WTC11 (cell line): ENCODE measurements around the gene ZFX. TPM values are rescaled to one million over a fixed set of nuclear protein-coding genes. Genes with fewer than 3 reads are reported as not detected.
A peak's percentile ranks its signal among the peaks of the same experiment; 100 is the strongest.

ENCODE experiments used
- ATAC-seq: fragments of 200-7000 bp; cut with Tn5 transposase; 2 replicates; pipeline ENCODE4 v1.10.0; 2021; ENCODE audit warnings: mild to moderate bottlenecking, moderate library complexity
- CTCF ChIA-PET: fragments of 300-600 bp; sonication (Branson Sonifier 250); formaldehyde crosslinking; loops from one replicate; lab custom pipeline; 2021; ENCODE audit warnings: antibody characterized with exemption; lab: Charles Lee
- POLR2A ChIA-PET: fragments of 350-600 bp; sonication (Branson Sonifier 250); formaldehyde crosslinking; loops from one replicate; lab custom pipeline; 2021; ENCODE audit warnings: antibody characterized with exemption; lab: Charles Lee
- DNase-seq: peaks from one replicate; pipeline ENCODE4 v3.0.0; 2021; ENCODE audit warnings: low spot score
- H3K27ac Mint-ChIP-seq: 2 replicates; pipeline ENCODE4 v1.8.0; 2021; ENCODE audit warnings: mixed read lengths
- H3K27me3 Mint-ChIP-seq: 2 replicates; pipeline ENCODE4 v1.8.0; 2021; ENCODE audit warnings: low read depth, mild to moderate bottlenecking, moderate library complexity, mixed read lengths
- H3K36me3 Mint-ChIP-seq: 2 replicates; pipeline ENCODE4 v1.8.0; 2021; ENCODE audit warnings: mixed read lengths
- H3K4me1 Mint-ChIP-seq: 2 replicates; pipeline ENCODE4 v1.8.0; 2022; ENCODE audit warnings: mixed read lengths
- H3K4me3 Mint-ChIP-seq: 2 replicates; pipeline ENCODE4 v1.8.0; 2021; ENCODE audit warnings: mild to moderate bottlenecking, moderate library complexity, mixed read lengths
- H3K9me3 Mint-ChIP-seq: 2 replicates; pipeline ENCODE4 v1.8.0; 2021; ENCODE audit warnings: mixed read lengths
- ATF2 ChIP-seq: sonication (generic); formaldehyde crosslinking; IDR thresholded peaks from 2 replicates; pipeline ENCODE4 v1.8.1; 2022; ENCODE audit warnings: low read depth, missing genetic modification reagents, borderline replicate concordance
- CDX4 ChIP-seq: fragments of 250-450 bp; sonication (Bioruptor Pico); IDR thresholded peaks from 2 replicates; pipeline ENCODE4 v1.9.0; 2021; ENCODE audit warnings: moderate library complexity, mild to moderate bottlenecking, inconsistent platforms, borderline replicate concordance
- CREB1 ChIP-seq: sonication (generic); formaldehyde crosslinking; IDR thresholded peaks from 2 replicates; pipeline ENCODE4 v1.8.0; 2023; ENCODE audit warnings: mild to moderate bottlenecking, missing genetic modification reagents
- ERG ChIP-seq: fragments of 250-450 bp; sonication (Bioruptor Pico); IDR thresholded peaks from 2 replicates; pipeline ENCODE4 v1.8.0; 2021; ENCODE audit warnings: mild to moderate bottlenecking
- FOXJ3 ChIP-seq: sonication (generic); formaldehyde crosslinking; IDR thresholded peaks from 2 replicates; pipeline ENCODE4 v1.9.0; 2021; ENCODE audit warnings: missing genetic modification reagents, mild to moderate bottlenecking, borderline replicate concordance
- GRHL2 ChIP-seq: fragments of 250-450 bp; sonication (Bioruptor Pico); IDR thresholded peaks from 2 replicates; pipeline ENCODE4 v1.8.0; 2022; ENCODE audit warnings: mild to moderate bottlenecking, moderate library complexity; ENCODE audit not compliant: insufficient replicate concordance, severe bottlenecking
- GTF2I ChIP-seq: fragments of 250-450 bp; sonication (Bioruptor Pico); conservative IDR thresholded peaks from 2 replicates; pipeline ENCODE4 v1.4.0; 2021; ENCODE audit warnings: mild to moderate bottlenecking
- HMGXB4 ChIP-seq: sonication (generic); formaldehyde crosslinking; IDR thresholded peaks from 2 replicates; pipeline ENCODE4 v1.8.1; 2023; ENCODE audit warnings: mild to moderate bottlenecking, moderate library complexity, missing genetic modification reagents
- KAT7 ChIP-seq: sonication (generic); formaldehyde crosslinking; IDR thresholded peaks from 2 replicates; pipeline ENCODE4 v1.8.1; 2023; ENCODE audit warnings: missing genetic modification reagents, mild to moderate bottlenecking, borderline replicate concordance
- MLX ChIP-seq: sonication (generic); formaldehyde crosslinking; IDR thresholded peaks from 2 replicates; pipeline ENCODE4 v1.8.1; 2023; ENCODE audit warnings: mild to moderate bottlenecking, missing genetic modification reagents, moderate library complexity
- RORB ChIP-seq: fragments of 250-450 bp; sonication (Bioruptor Pico); IDR thresholded peaks from 2 replicates; pipeline ENCODE4 v1.9.0; 2021; ENCODE audit warnings: mild to moderate bottlenecking
- SMAD3 ChIP-seq: sonication (generic); formaldehyde crosslinking; IDR thresholded peaks from 2 replicates; pipeline ENCODE4 v1.8.0; 2022; ENCODE audit warnings: missing genetic modification reagents, mild to moderate bottlenecking, borderline replicate concordance
- SMAD4 ChIP-seq: sonication (generic); formaldehyde crosslinking; IDR thresholded peaks from 2 replicates; pipeline ENCODE4 v1.8.0; 2022; ENCODE audit warnings: mild to moderate bottlenecking, missing genetic modification reagents
- TEAD1 ChIP-seq: sonication (generic); formaldehyde crosslinking; IDR thresholded peaks from 2 replicates; pipeline ENCODE4 v1.8.0; 2022; ENCODE audit warnings: mild to moderate bottlenecking, missing genetic modification reagents
- TEAD4 ChIP-seq: sonication (generic); formaldehyde crosslinking; IDR thresholded peaks from 2 replicates; pipeline ENCODE4 v1.8.0; 2022; ENCODE audit warnings: mild to moderate bottlenecking, missing genetic modification reagents
- TP53 ChIP-seq: sonication (generic); formaldehyde crosslinking; IDR thresholded peaks from 2 replicates; pipeline ENCODE4 v1.8.1; 2023; ENCODE audit warnings: mild to moderate bottlenecking, missing genetic modification reagents
- USF1 ChIP-seq: sonication (generic); formaldehyde crosslinking; IDR thresholded peaks from 2 replicates; pipeline ENCODE4 v1.8.0; 2022; ENCODE audit warnings: mild to moderate bottlenecking, missing genetic modification reagents
- USF2 ChIP-seq: sonication (generic); formaldehyde crosslinking; IDR thresholded peaks from 2 replicates; pipeline ENCODE4 v1.8.1; 2023; ENCODE audit warnings: mild to moderate bottlenecking, missing genetic modification reagents, moderate library complexity
- ZNF232 ChIP-seq: sonication (generic); formaldehyde crosslinking; IDR thresholded peaks from 2 replicates; pipeline ENCODE4 v1.8.0; 2022; ENCODE audit warnings: mild to moderate bottlenecking, missing genetic modification reagents
- ZNF317 ChIP-seq: sonication (generic); formaldehyde crosslinking; IDR thresholded peaks from 2 replicates; pipeline ENCODE4 v1.8.1; 2023; ENCODE audit warnings: low read depth, mild to moderate bottlenecking, moderate library complexity, missing genetic modification reagents, borderline replicate concordance
- ZNF512 ChIP-seq: sonication (generic); formaldehyde crosslinking; IDR thresholded peaks from 2 replicates; pipeline ENCODE4 v1.8.1; 2022; ENCODE audit warnings: missing genetic modification reagents, borderline replicate concordance
- ZNF532 ChIP-seq: fragments of 250-450 bp; sonication (Bioruptor Pico); IDR thresholded peaks from 2 replicates; pipeline ENCODE4 v1.9.0; 2021; ENCODE audit warnings: mild to moderate bottlenecking, borderline replicate concordance
- total RNA-seq: library from RNA; stranded (reverse); gene quantifications from 3 replicates; pipeline ENCODE4 v1.2.3, GENCODE V29; 2021

Gene ZFX
- total RNA-seq, 1 experiment from 2014 or later = 19.3 TPM

- TF ChIP-seq ATF2 (CRISPR knock-in tag) (no peak), USF2 (CRISPR knock-in tag) (no peak), RORB (CRISPR knock-in tag) (no peak), SMAD4 (CRISPR knock-in tag) (no peak), ZNF532 (no peak), SMAD3 (CRISPR knock-in tag) (no peak), USF1 (CRISPR knock-in tag) (no peak), ZNF232 (no peak)
- Mint-ChIP-seq H3K4me1 (peaks cover 26% of the 10 kb centered on the region), H3K27ac (peak overlapping the region; percentile 63; the same call in 1 of the 2 replicates), H3K4me3 (no peak overlapping the region), H3K9me3 (no peaks in the 10 kb centered on the region), H3K36me3 (peaks cover 12% of the 10 kb centered on the region), H3K27me3 (no peaks in the 10 kb centered on the region)
- ATAC-seq (no peak), DNase-seq (no peak)
- ChIA-PET CTCF (no interaction called here), POLR2A (no interaction called here)
These were observed 55.4 kb downstream of the ZFX start for GRCh38 chrX:24204958-24205357.

GRCh38 chrX:24207826-24208225 lies 58.3 kb downstream of the ZFX start:
- H3K36me3 Mint-ChIP-seq = peaks cover 24% of the 10 kb centered on the region
- no peak for TF ChIP-seq GRHL2
- TF ChIP-seq CREB1 (CRISPR knock-in tag) = no peak
- no peak for TF ChIP-seq TEAD1 (CRISPR knock-in tag)
- TF ChIP-seq ZNF512 (CRISPR knock-in tag) = no peak
- no peak for TF ChIP-seq FOXJ3
- no peak for TF ChIP-seq ZNF317 (CRISPR knock-in tag)
- TF ChIP-seq MLX = no peak
- TF ChIP-seq KAT7 = no peak
- TF ChIP-seq GTF2I = no peak
- TF ChIP-seq SMAD4 (CRISPR knock-in tag) = no peak
- no peak for TF ChIP-seq CDX4
- no peak for TF ChIP-seq TEAD4 (CRISPR knock-in tag)
- no peak for TF ChIP-seq ZNF232
- TF ChIP-seq HMGXB4 = no peak
- no peak for TF ChIP-seq ERG (CRISPR knock-in tag)
- TF ChIP-seq TP53 (CRISPR knock-in tag) = no peak

More at GRCh38 chrX:24207826-24208225, 58.3 kb downstream of the ZFX start:
- CTCF ChIA-PET = no interaction called here
- ATAC-seq (no peak), DNase-seq (no peak)
- H3K9me3 Mint-ChIP-seq = no peaks in the 10 kb centered on the region
- H3K4me3 Mint-ChIP-seq = no peak overlapping the region
- no peak overlapping the region for H3K27ac Mint-ChIP-seq
- H3K4me1 Mint-ChIP-seq = peaks cover 7% of the 10 kb centered on the region
- POLR2A ChIA-PET = no interaction called here
- no peaks in the 10 kb centered on the region for H3K27me3 Mint-ChIP-seq
